Activated gamma-delta T cell (primary cell): ENCODE results near the gene RNF25.
"Not testable (repeated sequence)": the region's sequence is repeated elsewhere in the genome, so short reads cannot be mapped to it uniquely, and the experiment has no call there.

Experiments used
- DNase-seq: peaks from one replicate; lab custom pipeline; 2025; lab: John Stamatoyannopoulos, UW
- total RNA-seq, 2 donors: gene quantifications; one replicate each; lab custom pipeline; 2026; lab: John Stamatoyannopoulos, UW

RNF25 gene, protein sequence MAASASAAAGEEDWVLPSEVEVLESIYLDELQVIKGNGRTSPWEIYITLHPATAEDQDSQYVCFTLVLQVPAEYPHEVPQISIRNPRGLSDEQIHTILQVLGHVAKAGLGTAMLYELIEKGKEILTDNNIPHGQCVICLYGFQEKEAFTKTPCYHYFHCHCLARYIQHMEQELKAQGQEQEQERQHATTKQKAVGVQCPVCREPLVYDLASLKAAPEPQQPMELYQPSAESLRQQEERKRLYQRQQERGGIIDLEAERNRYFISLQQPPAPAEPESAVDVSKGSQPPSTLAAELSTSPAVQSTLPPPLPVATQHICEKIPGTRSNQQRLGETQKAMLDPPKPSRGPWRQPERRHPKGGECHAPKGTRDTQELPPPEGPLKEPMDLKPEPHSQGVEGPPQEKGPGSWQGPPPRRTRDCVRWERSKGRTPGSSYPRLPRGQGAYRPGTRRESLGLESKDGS
- 26.6 to 28.4 reads per million in 2 donors for total RNA-seq

GRCh38 chr2:218671654-218672566 lies at the start of gene RNF25, which contains the start of gene STK36:
Gene RNF25, minus strand, starts transcription at chr2:218672002. Its CDS starts 32 bp downstream, at chr2:218671970.
Gene STK36, plus strand, starts transcription at chr2:218672086. Its CDS starts 744 bp downstream, at chr2:218672830.
- DNase-seq, result peak; percentile 47

DNA sequence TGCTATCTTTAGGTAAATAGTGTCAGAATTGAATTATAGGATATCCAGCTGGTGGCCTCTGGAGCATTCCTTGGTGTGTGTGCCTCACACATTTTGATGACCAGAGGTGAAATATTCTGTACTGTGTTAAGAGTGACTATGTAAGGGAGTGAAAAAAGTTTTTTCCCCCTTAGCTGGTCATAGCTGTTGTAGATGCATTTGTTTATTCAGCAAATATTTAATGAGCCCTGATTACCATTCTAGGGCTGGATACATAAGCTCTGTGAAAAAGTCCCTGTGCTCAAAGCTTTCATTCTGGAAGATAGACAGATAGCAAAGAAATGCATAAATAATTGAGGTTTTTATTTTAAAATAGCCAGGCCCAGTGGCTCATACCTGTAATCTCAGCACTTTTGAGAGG lies 49.7 kb upstream of the RNF25 start:
- no peak for DNase-seq

- no peak for DNase-seq
Measured at GRCh38 chr2:218720048-218721041, 48.5 kb upstream of the RNF25 start.

DNA sequence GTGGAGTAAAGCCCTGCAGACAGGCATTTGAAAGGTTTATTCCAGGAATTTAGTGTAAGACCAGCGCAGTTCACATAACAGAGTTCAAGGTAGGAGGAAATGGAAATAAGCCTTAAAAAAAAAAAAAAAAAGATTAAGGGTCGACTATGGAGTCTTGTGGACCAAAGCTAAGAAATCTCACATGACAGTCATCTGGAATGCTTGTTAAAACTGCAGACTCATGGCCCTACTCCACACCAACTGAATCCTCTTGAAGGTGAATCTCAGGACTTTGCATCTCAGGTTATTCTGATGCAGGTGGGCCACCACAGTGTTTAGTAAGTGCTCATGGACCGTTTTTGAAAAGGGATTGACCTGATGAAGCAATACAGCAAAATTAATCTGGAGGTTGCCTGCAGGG lies 47.7 kb upstream of the RNF25 start:
- DNase-seq, result no peak

DNA sequence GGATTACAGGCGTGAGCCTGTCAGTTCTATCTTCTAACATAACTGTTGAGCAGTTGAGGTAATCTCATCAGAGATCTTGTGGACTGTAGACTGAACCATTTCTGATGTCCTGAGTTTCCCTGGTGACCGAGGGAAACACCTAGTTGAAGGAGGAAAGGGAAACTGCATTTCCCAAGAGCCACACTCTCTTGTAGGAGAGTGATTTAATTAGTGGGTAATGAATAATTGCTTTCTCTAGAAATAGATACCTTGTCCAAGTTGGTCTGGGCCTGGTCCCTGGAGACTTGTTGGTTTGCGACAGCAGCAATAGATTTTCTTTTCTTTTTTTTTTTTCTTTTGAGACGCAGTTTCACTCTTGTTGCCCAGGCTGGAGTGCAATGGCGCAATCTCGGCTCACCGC lies 46.3 kb upstream of the RNF25 start:
- DNase-seq, result no peak

DNA sequence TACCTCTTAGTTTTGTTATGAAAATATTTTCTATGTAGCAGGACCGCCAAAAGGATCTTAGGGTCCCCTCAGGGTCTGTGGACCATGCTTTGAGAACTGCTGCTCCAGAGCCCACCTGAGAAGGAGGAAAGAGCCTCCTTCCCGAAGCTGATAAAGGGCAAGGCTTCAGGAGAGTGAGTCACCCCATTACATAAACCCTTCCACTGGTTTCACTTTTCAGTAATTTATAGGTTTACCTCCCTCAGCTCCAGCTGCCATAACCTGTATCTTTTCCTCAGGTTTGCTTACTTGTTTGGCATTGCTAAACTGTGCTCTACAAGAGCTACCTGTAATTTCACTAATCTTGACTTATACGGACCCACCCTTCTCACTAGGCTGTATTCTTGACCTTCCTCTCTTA lies 45.5 kb upstream of the RNF25 start:
- no peak for DNase-seq

- DNase-seq, result no peak
Measured at GRCh38 chr2:218716070-218716469, 44.3 kb upstream of the RNF25 start.

GRCh38 chr2:218713922-218714321 lies 42.1 kb upstream of the RNF25 start:
- DNase-seq, result no peak

GRCh38 chr2:218711550-218711929 lies 39.7 kb upstream of the RNF25 start:
- no peak for DNase-seq

DNA sequence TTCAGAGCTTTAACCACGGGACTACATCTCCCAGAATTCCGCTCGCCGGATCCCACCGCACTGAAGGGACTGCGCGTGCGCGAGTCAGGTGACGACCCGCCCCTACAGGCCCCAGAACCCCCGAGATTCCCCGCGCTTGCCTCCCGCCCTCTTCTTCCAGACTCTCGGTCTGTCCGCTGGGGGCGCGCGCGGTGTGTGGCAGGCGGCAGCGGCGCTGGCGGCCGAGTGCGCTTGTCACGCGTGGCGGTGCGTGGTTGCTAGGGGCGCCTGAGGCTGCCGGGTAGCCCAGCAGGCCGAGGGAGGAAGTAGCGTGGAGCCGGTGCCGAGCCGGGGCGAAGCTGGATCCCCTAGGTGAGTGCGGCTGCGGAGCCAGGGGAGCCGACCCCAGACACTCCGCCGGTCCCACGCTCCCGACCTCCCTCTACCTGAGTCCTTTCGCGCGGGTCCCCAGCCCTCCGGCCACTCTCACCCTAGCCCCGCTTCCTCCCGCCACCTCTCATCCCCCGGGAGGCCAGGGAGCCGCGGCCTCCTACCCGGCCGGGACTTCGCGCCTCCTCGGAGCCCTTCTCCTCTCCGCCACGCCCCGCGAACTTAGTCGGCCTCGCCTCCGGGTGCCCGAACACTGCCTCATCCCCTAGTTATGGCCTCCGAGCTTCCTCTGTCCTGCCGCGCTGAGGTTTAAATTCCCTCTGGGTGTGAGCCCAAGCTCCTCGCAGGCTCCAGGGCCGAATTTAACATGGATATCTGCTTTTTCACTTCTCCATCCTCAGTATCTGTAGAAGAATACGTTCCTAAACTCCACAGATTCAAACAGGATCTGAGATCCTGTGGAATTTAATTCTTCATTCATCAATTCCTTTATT lies 39.1 kb upstream of the RNF25 start, which contains the start of gene TTLL4:
Gene TTLL4, plus strand, starts transcription at position 149 of the 863 bp plus-strand sequence. CDS start 26,842 bp downstream, outside the sequence.
- DNase-seq, result peak; percentile 99

GRCh38 chr2:218710334-218710686 lies 38.5 kb upstream of the RNF25 start:
- no peak for DNase-seq

- no peak for DNase-seq
Measured at GRCh38 chr2:218709908-218710307, 38.1 kb upstream of the RNF25 start.

GRCh38 chr2:218708086-218708485 lies 36.3 kb upstream of the RNF25 start:
- DNase-seq, result no peak

DNA sequence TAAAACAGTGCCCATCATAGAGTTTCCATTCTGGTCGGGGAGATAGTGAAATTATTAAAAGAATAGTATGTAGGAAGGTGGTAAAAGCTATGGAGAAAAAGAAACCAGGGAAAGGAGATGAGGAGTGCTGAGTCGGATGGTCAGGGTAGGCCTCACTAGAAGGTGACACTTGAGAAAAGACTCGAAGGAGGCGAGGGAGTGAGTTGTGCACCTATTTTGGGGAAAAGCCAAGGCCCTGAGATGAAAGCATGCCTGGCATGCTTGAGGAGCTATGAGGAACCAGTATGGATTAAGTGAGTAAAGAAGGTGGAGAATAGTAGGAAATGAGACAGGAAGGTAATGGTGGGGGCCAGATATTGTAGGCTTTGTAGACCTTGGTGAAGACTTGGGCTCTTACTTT lies 31.5 kb upstream of the RNF25 start:
- DNase-seq, result no peak

DNA sequence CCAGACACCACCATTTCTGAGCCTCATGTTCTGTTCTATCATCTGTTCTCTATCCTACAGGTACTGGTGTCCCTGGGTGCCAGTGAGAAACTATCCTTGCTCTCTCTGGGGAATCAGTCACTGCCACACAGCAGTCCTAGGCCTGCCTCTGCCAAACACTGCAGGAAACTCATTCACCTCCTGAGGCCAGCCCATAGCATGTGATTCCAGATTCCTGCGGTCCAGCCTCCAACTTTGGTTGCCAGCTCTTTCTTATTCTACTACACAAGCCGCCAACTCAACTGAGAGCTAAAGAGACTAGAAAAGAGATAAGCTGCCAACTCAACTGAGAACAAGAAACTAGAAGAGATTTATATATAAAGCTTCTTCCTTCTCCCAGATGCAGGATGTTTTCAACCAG lies 30.0 kb upstream of the RNF25 start:
- DNase-seq, result no peak

GRCh38 chr2:218698885-218699284 lies 27.1 kb upstream of the RNF25 start:
- no peak for DNase-seq

GRCh38 chr2:218694405-218695145 lies 22.8 kb upstream of the RNF25 start:
- no peak for DNase-seq

DNA sequence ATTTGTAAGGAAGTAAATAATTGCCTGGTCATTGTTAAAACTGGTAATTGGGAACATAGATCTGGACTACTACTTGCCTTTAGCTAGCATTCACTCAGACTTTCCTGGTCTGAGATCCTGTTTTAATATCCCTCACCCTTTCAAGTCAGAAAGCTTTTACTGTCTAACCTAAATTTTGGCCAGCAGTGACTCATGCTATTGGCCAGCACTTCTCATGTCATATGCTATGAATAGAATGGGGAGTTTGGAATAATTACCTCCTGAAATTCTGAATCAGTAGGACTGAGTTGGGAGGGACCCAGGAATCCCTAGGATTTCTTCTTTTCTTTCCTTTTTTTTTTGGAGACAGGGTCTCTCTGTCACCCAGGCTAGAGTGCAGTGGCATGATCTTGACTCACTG lies 19.4 kb upstream of the RNF25 start:
- DNase-seq, result no peak

- not testable (repeated sequence) for DNase-seq
Measured at GRCh38 chr2:218687400-218688060, 15.7 kb upstream of the RNF25 start.
